Measurements from ENCODE around the gene FBXO15. TPM values are rescaled to one million over a fixed set of nuclear protein-coding genes. Genes with fewer than 3 reads are reported as not detected.

Gene FBXO15
- total RNA-seq, 2 donors from 2014 or later: 1.3 to 3.0 TPM

DNA sequence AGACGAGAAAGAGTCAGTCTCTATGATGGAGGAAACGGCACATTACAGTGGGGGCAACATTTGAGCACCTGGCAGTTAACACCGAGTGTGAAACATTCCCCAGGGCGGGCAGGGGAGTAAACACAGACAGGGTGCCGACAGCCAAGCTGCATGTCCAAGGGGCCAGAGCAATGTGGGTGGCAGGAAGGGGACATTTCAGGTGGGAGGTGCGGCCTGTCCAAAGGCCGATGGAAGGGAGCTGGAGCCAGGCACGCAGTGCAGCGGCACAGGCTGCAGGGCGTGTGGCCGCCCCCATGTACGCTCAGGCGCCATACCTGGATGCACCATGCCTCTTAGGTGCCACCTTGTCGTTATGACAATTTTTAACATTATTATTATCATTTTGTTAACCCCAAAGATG is 43.9 kb upstream of the FBXO15 start:
- Histone ChIP-seq H3K4me3 (ENCODE audit: low read length) (no peak overlapping the region), H3K4me1 (ENCODE audit: control insufficient read depth, insufficient read depth, low read length) (no peaks in the 10 kb centered on the region), H3K27me3 (ENCODE audit: control insufficient read depth, insufficient read depth, low read length, poor library complexity, severe bottlenecking) (no peaks in the 10 kb centered on the region), H3K9ac (ENCODE audit: extremely low read depth, low read length, poor library complexity, severe bottlenecking) (no peak overlapping the region), H3K36me3 (ENCODE audit: control insufficient read depth, insufficient read depth, low read length) (no peaks in the 10 kb centered on the region), H3K27ac (ENCODE audit: low read depth, low read length) (no peak overlapping the region), H3K9me3 (ENCODE audit: control insufficient read depth, low read length) (no peaks in the 10 kb centered on the region)
- WGBS, 2 experiments (ENCODE audit: insufficient coverage in 1 of 2, insufficient read length in 1 of 2): 76 to 87% methylated on average over 7 to 14 of the region's 14 CpGs
- TF ChIP-seq, protein P1, sequence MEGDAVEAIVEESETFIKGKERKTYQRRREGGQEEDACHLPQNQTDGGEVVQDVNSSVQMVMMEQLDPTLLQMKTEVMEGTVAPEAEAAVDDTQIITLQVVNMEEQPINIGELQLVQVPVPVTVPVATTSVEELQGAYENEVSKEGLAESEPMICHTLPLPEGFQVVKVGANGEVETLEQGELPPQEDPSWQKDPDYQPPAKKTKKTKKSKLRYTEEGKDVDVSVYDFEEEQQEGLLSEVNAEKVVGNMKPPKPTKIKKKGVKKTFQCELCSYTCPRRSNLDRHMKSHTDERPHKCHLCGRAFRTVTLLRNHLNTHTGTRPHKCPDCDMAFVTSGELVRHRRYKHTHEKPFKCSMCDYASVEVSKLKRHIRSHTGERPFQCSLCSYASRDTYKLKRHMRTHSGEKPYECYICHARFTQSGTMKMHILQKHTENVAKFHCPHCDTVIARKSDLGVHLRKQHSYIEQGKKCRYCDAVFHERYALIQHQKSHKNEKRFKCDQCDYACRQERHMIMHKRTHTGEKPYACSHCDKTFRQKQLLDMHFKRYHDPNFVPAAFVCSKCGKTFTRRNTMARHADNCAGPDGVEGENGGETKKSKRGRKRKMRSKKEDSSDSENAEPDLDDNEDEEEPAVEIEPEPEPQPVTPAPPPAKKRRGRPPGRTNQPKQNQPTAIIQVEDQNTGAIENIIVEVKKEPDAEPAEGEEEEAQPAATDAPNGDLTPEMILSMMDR (conservative IDR thresholded peaks at IDR 0.05): no peak
- Mint-ChIP-seq H3K36me3 (ENCODE audit: low read depth) (no peaks in the 10 kb centered on the region), H3K9me3 (no peaks in the 10 kb centered on the region), H3K27ac (no peak overlapping the region), H3K4me3 (no peak overlapping the region), H3K27me3 (ENCODE audit: insufficient read depth) (peaks cover 4% of the 10 kb centered on the region), H3K4me1 (peaks cover 4% of the 10 kb centered on the region)
- DNase-seq: no peak

DNA sequence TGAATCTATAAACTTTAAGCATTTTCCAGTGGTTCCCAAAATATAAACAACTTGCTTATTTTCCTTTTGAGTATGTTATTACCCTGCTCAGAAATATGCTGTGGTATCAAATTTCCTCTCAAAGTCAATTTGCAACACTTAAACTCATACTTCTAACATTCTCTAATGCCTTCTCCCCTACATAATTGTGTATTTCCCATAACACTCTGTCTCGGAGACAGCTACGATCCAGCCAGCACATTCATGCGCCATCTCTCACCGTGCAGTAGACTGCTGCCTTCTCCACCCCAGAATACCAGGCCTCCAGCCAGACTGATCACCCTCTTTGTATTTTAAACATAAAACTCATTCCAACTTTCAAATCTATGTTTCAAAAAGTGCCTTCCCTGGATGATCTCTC is 42.5 kb upstream of the FBXO15 start:
- Mint-ChIP-seq H3K36me3 (ENCODE audit: low read depth) (no peaks in the 10 kb centered on the region), H3K27ac (no peak overlapping the region), H3K27me3 (ENCODE audit: insufficient read depth) (peaks cover 4% of the 10 kb centered on the region), H3K9me3 (no peaks in the 10 kb centered on the region), H3K4me3 (no peak overlapping the region), H3K4me1 (peaks cover under 1% of the 10 kb centered on the region)
- no peaks in the 10 kb centered on the region for H3K27me3 ChIP-seq (ENCODE audit: control insufficient read depth, insufficient read depth, low read length, poor library complexity, severe bottlenecking)
- H3K9ac ChIP-seq (ENCODE audit: extremely low read depth, low read length, poor library complexity, severe bottlenecking): no peak overlapping the region
- H3K36me3 ChIP-seq (ENCODE audit: control insufficient read depth, insufficient read depth, low read length): no peaks in the 10 kb centered on the region
- no peaks in the 10 kb centered on the region for H3K9me3 ChIP-seq (ENCODE audit: control insufficient read depth, low read length)
- H3K4me1 ChIP-seq (ENCODE audit: control insufficient read depth, insufficient read depth, low read length): no peaks in the 10 kb centered on the region
- no peak for DNase-seq
- 57 to 68% methylated on average over 3 to 4 of the region's 4 CpGs for WGBS, 2 experiments (ENCODE audit: insufficient coverage in 1 of 2, insufficient read length in 1 of 2)
- no peak overlapping the region for H3K4me3 ChIP-seq (ENCODE audit: low read length)
- TF ChIP-seq, protein P1 (conservative IDR thresholded peaks at IDR 0.05): no peak
- no peak overlapping the region for H3K27ac ChIP-seq (ENCODE audit: low read depth, low read length)

DNA sequence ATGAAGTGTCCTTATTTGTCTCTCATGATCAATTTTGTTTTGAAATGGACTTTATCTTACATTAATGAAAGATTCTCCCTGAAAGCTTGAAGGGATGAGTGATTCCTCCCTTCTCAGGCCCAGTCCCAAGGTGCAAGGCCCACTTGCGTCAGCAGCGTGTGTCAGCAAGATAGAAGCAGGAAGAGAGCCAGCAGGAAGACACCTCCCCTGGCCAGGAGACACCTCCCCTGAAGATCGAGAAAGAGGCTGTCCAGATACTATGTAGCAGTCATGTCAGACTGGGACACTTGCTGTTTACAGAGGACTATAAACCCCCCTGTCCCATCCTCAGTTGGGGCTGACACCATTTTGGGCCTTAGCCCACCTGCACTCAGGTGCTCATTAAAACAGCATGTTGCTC is 39.0 kb upstream of the FBXO15 start:
- H3K4me3 ChIP-seq (ENCODE audit: low read length): no peak overlapping the region
- H3K9me3 ChIP-seq (ENCODE audit: control insufficient read depth, low read length): no peaks in the 10 kb centered on the region
- Mint-ChIP-seq H3K27me3 (ENCODE audit: insufficient read depth) (peaks cover 3% of the 10 kb centered on the region), H3K4me1 (peaks cover 4% of the 10 kb centered on the region), H3K27ac (no peak overlapping the region), H3K36me3 (ENCODE audit: low read depth) (no peaks in the 10 kb centered on the region), H3K4me3 (no peak overlapping the region), H3K9me3 (no peaks in the 10 kb centered on the region)
- TF ChIP-seq, protein P1 (conservative IDR thresholded peaks at IDR 0.05): no peak
- H3K9ac ChIP-seq (ENCODE audit: extremely low read depth, low read length, poor library complexity, severe bottlenecking): no peak overlapping the region
- H3K4me1 ChIP-seq (ENCODE audit: control insufficient read depth, insufficient read depth, low read length): no peaks in the 10 kb centered on the region
- no peak for DNase-seq
- no peaks in the 10 kb centered on the region for H3K36me3 ChIP-seq (ENCODE audit: control insufficient read depth, insufficient read depth, low read length)
- H3K27ac ChIP-seq (ENCODE audit: low read depth, low read length): no peak overlapping the region
- WGBS, 2 experiments (ENCODE audit: insufficient coverage in 1 of 2, insufficient read length in 1 of 2): 97 to 100% methylated on average over 2 to 3 of the region's 3 CpGs
- H3K27me3 ChIP-seq (ENCODE audit: control insufficient read depth, insufficient read depth, low read length, poor library complexity, severe bottlenecking): no peaks in the 10 kb centered on the region
